Body of pancreas (tissue), 4 donors: ENCODE data around the gene NEUROD6. TPM values are rescaled to one million over a fixed set of nuclear protein-coding genes. Genes with fewer than 3 reads are reported as not detected.

ENCODE experiments used
- ATAC-seq: fragments of 150-250 bp; one replicate; pipeline ENCODE4 v1.9.1; 2016
- DNase-seq, 4 donors: peaks; one replicate each; pipeline ENCODE4 v3.0.0-alpha.2; 2019
- H3K27ac ChIP-seq, 4 donors: fragments of 200-600 bp; sonication (generic); 1 replicate in 3 of 4; 2 replicates in 1 of 4; pipeline versions ENCODE4 v1.5.1 to v1.6.1; 2016 to 2019; ENCODE audit warnings: mild to moderate bottlenecking in 1 of 4, mixed read lengths in 1 of 4, moderate library complexity in 1 of 4
- H3K27me3 ChIP-seq, 2 donors: fragments of 200-600 bp; sonication (generic); one replicate each; pipeline ENCODE4 v1.6.0; 2016; ENCODE audit warnings: mild to moderate bottlenecking in 1 of 2
- H3K36me3 ChIP-seq, 2 donors: fragments of 200-600 bp; sonication (generic); replicated peaks in 1 of 2; 2 replicates each; pipeline ENCODE4 v1.5.1; 2016; ENCODE audit warnings: low read depth in 2 of 2; ENCODE audit not compliant: insufficient read depth in 1 of 2
- H3K4me1 ChIP-seq: fragments of 200-600 bp; sonication (generic); one replicate; pipeline ENCODE4 v1.6.0; 2016
- H3K4me3 ChIP-seq, 2 donors: fragments of 200-600 bp; sonication (generic); 1 replicate in 1 of 2; 2 replicates in 1 of 2; pipeline ENCODE4 v1.5.1; 2016 to 2019
- H3K9me3 ChIP-seq, 3 donors: fragments of 200-600 bp; sonication (generic); 1 replicate in 2 of 3; 2 replicates in 1 of 3; pipeline ENCODE4 v1.5.1; 2016
- POLR2A ChIP-seq, 3 donors: fragments of 450-650 bp; IDR thresholded peaks; one replicate each; pipeline ENCODE4 v1.6.1; 2016; ENCODE audit warnings: antibody characterized with exemption in 3 of 3, mild to moderate bottlenecking in 2 of 3
- WGBS, 2 donors: methylation state at CpG; one replicate each; pipeline ENCODE4 v1.1.5; 2017; 5-methylcytosine and 5-hydroxymethylcytosine counted together
- intact Hi-C: fragments of 100-400 bp; cut with DNase I; formaldehyde crosslinking; loops from one replicate; pipeline ENCODE4 v1.15.1; 2023
- total RNA-seq, 2 donors: library from RNA; depleted of rRNA; stranded (reverse); fragments of >200 nt; gene quantifications; one replicate each; pipeline ENCODE4 v1.1.0, GENCODE V29; 2016
- TF ChIP-seq, protein P1 (sequence below), 7 experiments: fragments of 450-650 bp in 4 of 7; fragments of 200-600 bp in 3 of 7; sonication (generic) in 3 of 7; IDR thresholded peaks; one replicate each; pipeline ENCODE4 v1.5.1; 2016 to 2019; ENCODE audit warnings: antibody characterized with exemption in 7 of 7

The NEUROD6 gene
- total RNA-seq, 2 donors from 2014 or later = not detected

- Histone ChIP-seq H3K4me3 (no peak overlapping the region), H3K9me3 (no peaks in the 10 kb centered on the region), H3K4me1 (no peaks in the 10 kb centered on the region), H3K36me3 (no peaks in the 10 kb centered on the region), H3K27ac (no peak overlapping the region), H3K27me3 (no peaks in the 10 kb centered on the region)
- WGBS, 2 donors = 50 to 59% methylated on average over 1 of the region's 1 CpG
- ATAC-seq (no peak), DNase-seq (no peak)
- intact Hi-C loops = no loop called here
- no peak for TF ChIP-seq POLR2A (IDR thresholded peaks at IDR 0.05)
- TF ChIP-seq, protein P1, sequence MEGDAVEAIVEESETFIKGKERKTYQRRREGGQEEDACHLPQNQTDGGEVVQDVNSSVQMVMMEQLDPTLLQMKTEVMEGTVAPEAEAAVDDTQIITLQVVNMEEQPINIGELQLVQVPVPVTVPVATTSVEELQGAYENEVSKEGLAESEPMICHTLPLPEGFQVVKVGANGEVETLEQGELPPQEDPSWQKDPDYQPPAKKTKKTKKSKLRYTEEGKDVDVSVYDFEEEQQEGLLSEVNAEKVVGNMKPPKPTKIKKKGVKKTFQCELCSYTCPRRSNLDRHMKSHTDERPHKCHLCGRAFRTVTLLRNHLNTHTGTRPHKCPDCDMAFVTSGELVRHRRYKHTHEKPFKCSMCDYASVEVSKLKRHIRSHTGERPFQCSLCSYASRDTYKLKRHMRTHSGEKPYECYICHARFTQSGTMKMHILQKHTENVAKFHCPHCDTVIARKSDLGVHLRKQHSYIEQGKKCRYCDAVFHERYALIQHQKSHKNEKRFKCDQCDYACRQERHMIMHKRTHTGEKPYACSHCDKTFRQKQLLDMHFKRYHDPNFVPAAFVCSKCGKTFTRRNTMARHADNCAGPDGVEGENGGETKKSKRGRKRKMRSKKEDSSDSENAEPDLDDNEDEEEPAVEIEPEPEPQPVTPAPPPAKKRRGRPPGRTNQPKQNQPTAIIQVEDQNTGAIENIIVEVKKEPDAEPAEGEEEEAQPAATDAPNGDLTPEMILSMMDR (IDR thresholded peaks at IDR 0.05) = no peak
Observed at GRCh38 chr7:31305260-31305659, 35.3 kb downstream of the NEUROD6 start.

GRCh38 chr7:31304446-31304845 lies 36.1 kb downstream of the NEUROD6 start:
- H3K27me3 ChIP-seq = no peaks in the 10 kb centered on the region
- no peaks in the 10 kb centered on the region for H3K9me3 ChIP-seq
- no peak overlapping the region for H3K27ac ChIP-seq
- H3K4me1 ChIP-seq = no peaks in the 10 kb centered on the region
- no peaks in the 10 kb centered on the region for H3K36me3 ChIP-seq
- DNase-seq = no peak
- no peak for ATAC-seq
- H3K4me3 ChIP-seq = no peak overlapping the region
- no peak for TF ChIP-seq POLR2A (IDR thresholded peaks at IDR 0.05)
- TF ChIP-seq, protein P1 (IDR thresholded peaks at IDR 0.05) = no peak
- intact Hi-C loops = no loop called here
- WGBS, 2 donors = 43 to 62% methylated on average over 4 of the region's 4 CpGs

GRCh38 chr7:31302356-31302755 lies 38.2 kb downstream of the NEUROD6 start:
- TF ChIP-seq POLR2A (IDR thresholded peaks at IDR 0.05) = no peak
- TF ChIP-seq, protein P1 (IDR thresholded peaks at IDR 0.05) = no peak
- no peak overlapping the region for H3K27ac ChIP-seq
- no peaks in the 10 kb centered on the region for H3K27me3 ChIP-seq
- intact Hi-C loops = no loop called here
- ATAC-seq (no peak), DNase-seq (no peak)
- H3K4me1 ChIP-seq = no peaks in the 10 kb centered on the region
- no peaks in the 10 kb centered on the region for H3K36me3 ChIP-seq
- WGBS, 2 donors = 79 to 88% methylated on average over 7 of the region's 7 CpGs
- no peaks in the 10 kb centered on the region for H3K9me3 ChIP-seq
- no peak overlapping the region for H3K4me3 ChIP-seq

GRCh38 chr7:31299336-31299735 lies 41.2 kb downstream of the NEUROD6 start:
- Histone ChIP-seq H3K36me3 (no peaks in the 10 kb centered on the region), H3K27ac (no peak overlapping the region), H3K4me1 (no peaks in the 10 kb centered on the region), H3K27me3 (no peaks in the 10 kb centered on the region), H3K9me3 (no peaks in the 10 kb centered on the region), H3K4me3 (no peak overlapping the region)
- intact Hi-C loops = no loop called here
- ATAC-seq (no peak), DNase-seq (no peak)
- TF ChIP-seq, protein P1 (IDR thresholded peaks at IDR 0.05) = no peak
- no peak for TF ChIP-seq POLR2A (IDR thresholded peaks at IDR 0.05)
- WGBS, 2 donors = 68 to 93% methylated on average over 1 of the region's 1 CpG

DNA sequence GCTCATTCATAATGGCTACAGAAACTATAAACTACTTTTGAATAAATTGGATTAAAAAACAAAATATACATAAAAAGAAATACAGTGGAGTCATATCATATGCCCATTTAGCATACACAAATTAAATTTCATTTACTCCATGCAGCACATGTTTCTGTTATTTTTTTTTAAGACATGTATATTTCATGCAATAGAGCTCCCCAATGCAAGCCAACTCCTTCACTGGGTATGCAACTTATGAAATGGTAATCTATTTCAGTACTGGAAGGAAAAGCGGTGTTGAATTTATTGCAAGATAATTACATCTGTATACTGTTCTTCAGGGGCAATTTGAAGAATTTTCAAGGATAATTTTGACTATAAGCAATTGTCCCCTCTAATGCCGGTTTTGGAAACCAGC lies 49.9 kb downstream of the NEUROD6 start:
- H3K9me3 ChIP-seq = no peaks in the 10 kb centered on the region
- intact Hi-C loops = no loop called here
- no peak for TF ChIP-seq POLR2A (IDR thresholded peaks at IDR 0.05)
- TF ChIP-seq, protein P1 (IDR thresholded peaks at IDR 0.05) = no peak
- no peak overlapping the region for H3K27ac ChIP-seq
- DNase-seq = no peak
- no peak overlapping the region for H3K4me3 ChIP-seq
- no peaks in the 10 kb centered on the region for H3K4me1 ChIP-seq
- no peaks in the 10 kb centered on the region for H3K36me3 ChIP-seq
- H3K27me3 ChIP-seq = no peaks in the 10 kb centered on the region
- no peak for ATAC-seq
- WGBS, 2 donors = 58 to 84% methylated on average over 2 of the region's 2 CpGs
